Measurements from ENCODE around the gene TFDP1.

The TFDP1 gene

DNA sequence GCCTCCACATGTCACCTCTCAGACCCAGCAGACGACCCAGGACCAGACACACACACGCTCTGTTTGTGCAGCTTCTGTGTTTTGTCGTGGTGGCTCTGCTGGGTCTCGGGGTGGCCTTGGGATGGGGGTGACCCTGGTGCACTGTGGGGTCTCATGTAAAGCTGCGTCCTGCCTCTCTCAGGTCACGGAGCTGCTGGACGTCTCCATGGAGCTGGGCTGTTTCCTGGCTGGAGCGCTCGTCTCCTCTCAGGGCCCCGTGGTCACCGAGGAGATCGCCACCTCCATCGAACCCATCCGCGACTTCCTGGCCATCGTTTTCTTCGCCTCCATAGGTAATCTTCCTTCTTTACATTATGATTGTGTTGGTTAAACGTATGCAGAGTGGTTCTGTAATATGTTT lies 45.4 kb upstream of the TFDP1 start:
- H3K27ac ChIP-seq, result no peak overlapping the region
- CTCF ChIA-PET, result no interaction called here
- TF ChIP-seq, protein P1, sequence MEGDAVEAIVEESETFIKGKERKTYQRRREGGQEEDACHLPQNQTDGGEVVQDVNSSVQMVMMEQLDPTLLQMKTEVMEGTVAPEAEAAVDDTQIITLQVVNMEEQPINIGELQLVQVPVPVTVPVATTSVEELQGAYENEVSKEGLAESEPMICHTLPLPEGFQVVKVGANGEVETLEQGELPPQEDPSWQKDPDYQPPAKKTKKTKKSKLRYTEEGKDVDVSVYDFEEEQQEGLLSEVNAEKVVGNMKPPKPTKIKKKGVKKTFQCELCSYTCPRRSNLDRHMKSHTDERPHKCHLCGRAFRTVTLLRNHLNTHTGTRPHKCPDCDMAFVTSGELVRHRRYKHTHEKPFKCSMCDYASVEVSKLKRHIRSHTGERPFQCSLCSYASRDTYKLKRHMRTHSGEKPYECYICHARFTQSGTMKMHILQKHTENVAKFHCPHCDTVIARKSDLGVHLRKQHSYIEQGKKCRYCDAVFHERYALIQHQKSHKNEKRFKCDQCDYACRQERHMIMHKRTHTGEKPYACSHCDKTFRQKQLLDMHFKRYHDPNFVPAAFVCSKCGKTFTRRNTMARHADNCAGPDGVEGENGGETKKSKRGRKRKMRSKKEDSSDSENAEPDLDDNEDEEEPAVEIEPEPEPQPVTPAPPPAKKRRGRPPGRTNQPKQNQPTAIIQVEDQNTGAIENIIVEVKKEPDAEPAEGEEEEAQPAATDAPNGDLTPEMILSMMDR (conservative IDR thresholded peaks at IDR 0.05; ENCODE audit: low read depth), result no peak
- DNase-seq (ENCODE audit: low spot score), result no peak
- POLR2A ChIA-PET (ENCODE audit: low non-redundant PET), result no interaction called here

DNA sequence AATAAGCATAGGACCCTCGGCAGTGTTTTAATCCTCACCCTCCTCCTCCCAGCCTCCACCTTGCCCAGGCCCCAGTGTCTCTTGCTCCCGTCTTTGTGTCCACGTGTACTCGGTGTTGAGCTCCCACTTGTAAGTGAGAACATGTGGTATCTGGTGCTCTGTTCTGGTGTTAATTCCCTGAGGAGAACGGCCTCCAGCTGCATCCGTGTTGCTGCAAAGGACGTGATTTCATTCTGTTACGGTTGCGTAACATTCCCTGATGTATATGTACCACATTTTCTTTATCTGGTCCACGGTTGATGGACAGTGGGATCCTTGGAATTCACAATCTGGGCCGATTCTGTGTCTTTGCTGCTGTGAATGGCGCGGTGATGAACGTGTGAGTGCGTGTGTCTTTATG lies 44.7 kb upstream of the TFDP1 start:
- CTCF ChIA-PET, result no interaction called here

DNA sequence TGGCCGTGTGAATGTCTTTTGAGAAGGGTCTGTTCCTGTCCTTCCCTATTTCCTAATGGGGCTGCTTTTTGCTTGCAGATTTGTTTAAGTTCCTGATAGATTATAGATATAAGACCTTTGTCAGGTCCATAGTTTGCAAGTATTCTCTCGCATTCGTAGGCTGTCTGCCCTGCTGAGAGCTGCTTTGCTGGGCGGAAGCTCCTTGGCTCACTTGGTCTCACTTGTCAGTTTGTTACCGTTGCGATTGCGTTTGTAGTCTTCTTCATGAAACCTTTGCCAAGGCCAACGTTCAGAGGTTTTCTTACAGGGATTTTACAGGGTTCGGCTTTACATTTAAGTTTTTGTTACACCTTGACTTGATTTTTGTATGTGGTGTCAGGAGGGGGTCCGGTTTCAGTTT lies 44.0 kb upstream of the TFDP1 start:
- TF ChIP-seq, protein P1 (conservative IDR thresholded peaks at IDR 0.05; ENCODE audit: low read depth), result no peak
- no peak overlapping the region for H3K27ac ChIP-seq
- ChIA-PET POLR2A (ENCODE audit: low non-redundant PET) (no interaction called here), CTCF (no interaction called here)
- DNase-seq (ENCODE audit: low spot score), result no peak

More for the DNA sequence above, 44.7 kb upstream of the TFDP1 start:
- DNase-seq (ENCODE audit: low spot score), result no peak
- POLR2A ChIA-PET (ENCODE audit: low non-redundant PET), result no interaction called here
- TF ChIP-seq, protein P1 (conservative IDR thresholded peaks at IDR 0.05; ENCODE audit: low read depth), result no peak
- no peak overlapping the region for H3K27ac ChIP-seq

DNA sequence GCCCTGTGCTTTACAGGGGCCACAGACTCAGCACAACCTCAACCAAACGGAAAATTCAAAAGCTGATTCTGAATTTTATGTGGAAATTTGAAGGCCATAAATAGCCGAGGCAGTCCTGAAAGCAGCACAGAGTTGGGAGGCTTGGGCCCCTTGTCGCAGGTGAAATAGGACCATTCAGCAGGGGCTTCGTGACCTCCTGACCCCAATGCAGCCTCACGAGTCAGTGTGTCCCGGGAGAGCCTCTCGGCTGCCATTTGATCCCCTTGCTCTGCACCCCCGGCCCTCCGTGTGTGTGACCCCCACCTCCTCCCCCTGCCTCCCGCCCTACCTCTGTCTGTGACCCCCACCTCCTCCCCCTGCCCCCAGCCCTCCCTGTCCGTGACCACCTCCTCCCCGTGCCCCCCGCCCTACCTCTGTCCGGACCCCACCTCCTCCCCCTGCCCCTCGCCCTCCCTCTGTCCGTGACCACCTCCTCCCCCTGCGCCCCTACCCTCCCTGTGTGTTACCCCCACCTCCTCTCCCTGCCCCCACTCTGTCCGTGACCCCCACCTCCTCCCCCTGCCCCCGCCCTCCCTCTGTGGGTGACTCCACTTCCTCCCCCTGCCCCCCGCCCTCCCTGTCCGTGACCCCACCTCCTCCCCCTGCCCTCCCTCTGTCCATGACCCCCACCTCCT lies 41.7 kb upstream of the TFDP1 start:
- DNase-seq (ENCODE audit: low spot score), result no peak
- POLR2A ChIA-PET (ENCODE audit: low non-redundant PET), result no interaction called here
- H3K27ac ChIP-seq, result no peak overlapping the region
- CTCF ChIA-PET, result no interaction called here
- TF ChIP-seq, protein P1 (conservative IDR thresholded peaks at IDR 0.05; ENCODE audit: low read depth), result no peak

DNA sequence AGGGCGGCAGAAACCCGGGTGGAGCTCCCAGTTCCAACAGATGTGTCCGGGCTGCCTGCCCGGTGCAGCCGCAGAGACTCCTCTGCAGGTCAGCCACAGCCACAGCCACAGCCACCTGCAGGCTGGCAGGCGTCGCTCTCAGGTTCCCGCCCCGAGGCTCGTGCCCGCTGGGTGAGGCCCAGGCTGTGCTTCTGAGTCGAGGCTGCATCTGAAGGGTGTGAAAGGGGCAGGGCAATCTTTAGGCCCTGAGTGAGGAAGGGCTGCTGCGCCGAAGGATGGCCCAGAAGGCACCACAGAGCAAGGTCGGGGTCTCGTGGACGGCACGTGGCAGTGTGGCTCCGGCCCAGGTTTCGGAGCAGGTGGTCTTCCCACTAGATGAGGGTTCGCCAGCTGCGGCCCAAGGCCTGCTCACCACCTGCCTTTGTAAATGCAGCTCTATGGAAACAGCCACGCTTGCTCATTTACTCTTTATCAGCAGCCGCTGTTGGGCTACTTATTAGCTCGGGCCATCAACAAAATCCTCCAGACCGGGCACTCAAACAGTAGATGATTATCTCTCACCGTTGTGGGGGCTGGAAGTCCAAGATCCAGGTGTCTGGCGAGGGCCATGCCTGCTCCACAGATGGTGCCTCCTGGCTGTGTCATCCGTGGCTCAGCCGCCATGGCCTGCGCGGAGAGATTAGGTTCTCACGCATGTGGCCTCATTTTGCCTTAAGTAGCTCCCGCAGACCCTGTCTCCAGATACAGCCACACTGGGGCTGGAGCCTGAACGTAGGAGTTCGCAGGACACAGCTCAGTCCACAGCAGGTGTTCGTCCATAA lies 40.3 kb upstream of the TFDP1 start:
- POLR2A ChIA-PET (ENCODE audit: low non-redundant PET), result no interaction called here

DNA sequence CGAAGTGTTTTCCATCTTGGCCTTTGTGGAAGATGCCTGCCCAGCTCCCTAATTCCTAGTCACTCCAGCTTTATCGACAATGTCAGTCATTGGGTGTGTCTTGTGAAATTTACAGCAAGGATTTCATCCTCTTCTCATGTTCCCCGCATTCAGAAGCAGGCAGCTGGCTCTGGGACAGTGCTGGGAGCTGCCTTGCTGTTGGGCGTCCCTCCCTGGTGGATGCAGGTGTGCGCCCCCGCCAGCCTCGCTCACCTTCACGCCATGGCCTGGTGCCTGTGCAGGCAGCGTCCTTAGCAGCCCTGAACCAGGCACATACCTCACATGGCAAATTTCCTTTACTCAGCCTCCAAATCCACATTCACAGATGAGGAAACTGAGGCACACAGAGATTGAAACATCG lies 39.7 kb upstream of the TFDP1 start:
- H3K27ac ChIP-seq, result peak overlapping the region; percentile 49
- TF ChIP-seq, protein P1 (conservative IDR thresholded peaks at IDR 0.05; ENCODE audit: low read depth), result no peak
- POLR2A ChIA-PET (ENCODE audit: low non-redundant PET), result no interaction called here
- DNase-seq (ENCODE audit: low spot score), result no peak
- CTCF ChIA-PET, result interaction anchor here (0.6 kb wide), 1 partner anchor 389 kb away, joined by 4 read pairs; no protein-coding TSS in a partner anchor

More for the DNA sequence above, 40.3 kb upstream of the TFDP1 start:
- TF ChIP-seq, protein P1 (conservative IDR thresholded peaks at IDR 0.05; ENCODE audit: low read depth), result no peak
- 0 out of 2 replicates have a peak overlapping the region, but pooled peaks have one; percentile 1 for H3K27ac ChIP-seq
- CTCF ChIA-PET, result no interaction called here
- no peak for DNase-seq (ENCODE audit: low spot score)

Data from RWPE1 (cell line).